IMR-90 (cell line): ENCODE measurements around the gene SLC30A10. TPM values are rescaled to one million over a fixed set of nuclear protein-coding genes. Genes with fewer than 3 reads are reported as not detected.

Experiments used
- ATAC-seq: fragments of 200-7000 bp; cut with Tn5 transposase; 2 replicates; pipeline ENCODE4 v1.9.1; 2020; ENCODE audit warnings: low read depth, mild to moderate bottlenecking, moderate library complexity
- BruUV-seq: library from RNA; stranded (reverse); fragments of 400-500 nt; replicated peaks from 2 replicates; lab custom pipeline; 2021; lab: Mats Ljungman, UMichigan
- CTCF ChIA-PET: fragments of 300-600 bp; formaldehyde crosslinking; extraction: SDS; loops from one replicate; lab custom pipeline; 2021; ENCODE audit warnings: antibody characterized with exemption; lab: Yijun Ruan, JAX
- POLR2A ChIA-PET: fragments of 300-600 bp; sonication (Branson Sonifier 250); formaldehyde crosslinking; loops from one replicate; lab custom pipeline; 2022; ENCODE audit warnings: antibody characterized with exemption; ENCODE audit not compliant: unreplicated experiment; lab: Charles Lee
- DNase-seq: peaks from one replicate; pipeline ENCODE4 v3.0.0; 2013
- H2AFZ ChIP-seq: replicated peaks from 2 replicates; pipeline ENCODE3; 2013; ENCODE audit warnings: low read length, mild to moderate bottlenecking; ENCODE audit not compliant: poor library complexity
- H2AK5ac ChIP-seq: 2 replicates; pipeline ENCODE4 v1.6.1; 2013; ENCODE audit warnings: low read depth, low read length, inconsistent platforms
- H2AK9ac ChIP-seq: replicated peaks from 2 replicates; pipeline ENCODE3; 2013; ENCODE audit warnings: mild to moderate bottlenecking, low read depth, low read length, moderate library complexity; ENCODE audit not compliant: poor library complexity
- H2BK120ac ChIP-seq: 2 replicates; pipeline ENCODE4 v1.6.1; 2013; ENCODE audit warnings: low read depth, low read length, inconsistent platforms
- H2BK15ac ChIP-seq: 3 replicates; pipeline ENCODE4 v1.6.1; 2013; ENCODE audit warnings: low read depth, low read length, inconsistent platforms
- H2BK20ac ChIP-seq: 2 replicates; pipeline ENCODE4 v1.6.1; 2013; ENCODE audit warnings: low read depth, mild to moderate bottlenecking, inconsistent platforms, low read length, moderate library complexity
- H2BK5ac ChIP-seq: 2 replicates; pipeline ENCODE4 v1.6.1; 2013; ENCODE audit warnings: mild to moderate bottlenecking, low read depth, low read length, inconsistent platforms; ENCODE audit not compliant: poor library complexity, severe bottlenecking
- H3K14ac ChIP-seq: replicated peaks from 2 replicates; pipeline ENCODE4 v1.6.1; 2013; ENCODE audit warnings: low read depth, low read length, inconsistent platforms
- H3K18ac ChIP-seq: 2 replicates; pipeline ENCODE4 v1.6.1; 2013; ENCODE audit warnings: low read depth, low read length, control low read depth
- H3K23ac ChIP-seq: 2 replicates; pipeline ENCODE4 v1.6.1; 2013; ENCODE audit warnings: low read depth, low read length, inconsistent platforms
- H3K27ac ChIP-seq: 2 replicates; pipeline ENCODE4 v1.5.1; 2013; ENCODE audit warnings: mild to moderate bottlenecking, control low read depth, low read length; ENCODE audit not compliant: insufficient read depth
- H3K27me3 ChIP-seq: 2 replicates; pipeline ENCODE4 v1.6.1; 2013; ENCODE audit warnings: low read length; ENCODE audit not compliant: control insufficient read depth, insufficient read depth
- H3K36me3 ChIP-seq: 2 replicates; pipeline ENCODE4 v1.6.1; 2013; ENCODE audit warnings: low read length, mixed read lengths; ENCODE audit not compliant: control insufficient read depth, insufficient read depth
- H3K4ac ChIP-seq: 2 replicates; pipeline ENCODE4 v1.6.1; 2013; ENCODE audit warnings: low read depth, low read length, inconsistent platforms
- H3K4me1 ChIP-seq: 2 replicates; pipeline ENCODE4 v1.6.1; 2013; ENCODE audit warnings: low read length, mixed read lengths; ENCODE audit not compliant: control insufficient read depth, insufficient read depth
- H3K4me2 ChIP-seq: 2 replicates; pipeline ENCODE4 v1.6.1; 2013; ENCODE audit warnings: low read depth, mild to moderate bottlenecking, control low read depth, low read length, moderate library complexity
- H3K4me3 ChIP-seq: 2 replicates; pipeline ENCODE4 v1.5.1; 2013; ENCODE audit warnings: low read depth, mild to moderate bottlenecking, control low read depth, low read length, moderate library complexity; ENCODE audit not compliant: insufficient read depth
- H3K56ac ChIP-seq: 2 replicates; pipeline ENCODE4 v1.6.1; 2013; ENCODE audit warnings: low read length, inconsistent platforms; ENCODE audit not compliant: insufficient read depth; ENCODE audit errors: extremely low read depth
- H3K79me1 ChIP-seq, 2 experiments: 2 replicates each; pipeline ENCODE4 v1.6.1; 2013; ENCODE audit warnings: low read length in 2 of 2, inconsistent platforms in 1 of 2, low read depth in 1 of 2
- H3K9ac ChIP-seq: 2 replicates; pipeline ENCODE4 v1.6.1; 2013; ENCODE audit warnings: low read depth, low read length, control low read depth
- H3K9me1 ChIP-seq: 2 replicates; pipeline ENCODE4 v1.6.1; 2013; ENCODE audit warnings: low read length, inconsistent platforms; ENCODE audit not compliant: insufficient read depth
- H3K9me3 ChIP-seq: 2 replicates; pipeline ENCODE4 v1.6.1; 2013; ENCODE audit warnings: low read length; ENCODE audit not compliant: control insufficient read depth, insufficient read depth
- H4K20me1 ChIP-seq: 2 replicates; pipeline ENCODE4 v1.6.1; 2013; ENCODE audit warnings: low read length, inconsistent platforms; ENCODE audit not compliant: insufficient read depth
- H4K5ac ChIP-seq: 2 replicates; pipeline ENCODE4 v1.6.1; 2013; ENCODE audit warnings: mild to moderate bottlenecking, low read depth, low read length, control low read depth
- H4K8ac ChIP-seq, 2 experiments: 2 replicates each; pipeline ENCODE4 v1.6.1; 2013; ENCODE audit warnings: low read depth in 2 of 2, low read length in 2 of 2, control low read depth in 1 of 2, inconsistent platforms in 1 of 2
- H4K91ac ChIP-seq: 2 replicates; pipeline ENCODE4 v1.6.1; 2013; ENCODE audit warnings: low read depth, low read length, inconsistent platforms; ENCODE audit not compliant: insufficient read depth
- BHLHE40 ChIP-seq: fragments of 150-350 bp; IDR thresholded peaks from 2 replicates; pipeline ENCODE4 v1.6.1; 2016; ENCODE audit warnings: mild to moderate bottlenecking, low read depth, low read length
- CEBPB ChIP-seq: IDR thresholded peaks from 2 replicates; pipeline ENCODE4 v1.6.1; 2012; ENCODE audit warnings: low read depth, low read length, improper control_type of control experiment
- CHD1 ChIP-seq: IDR thresholded peaks from 2 replicates; pipeline ENCODE4 v1.6.1; 2012; ENCODE audit warnings: low read depth, low read length, improper control_type of control experiment
- MAFK ChIP-seq: IDR thresholded peaks from 2 replicates; pipeline ENCODE4 v1.6.1; 2012; ENCODE audit warnings: low read depth, low read length, improper control_type of control experiment
- MAZ ChIP-seq: IDR thresholded peaks from 2 replicates; pipeline ENCODE4 v1.6.1; 2012; ENCODE audit warnings: low read depth, mild to moderate bottlenecking, low read length, improper control_type of control experiment, moderate library complexity, borderline replicate concordance
- MXI1 ChIP-seq: IDR thresholded peaks from 2 replicates; pipeline ENCODE4 v1.6.1; 2012; ENCODE audit warnings: low read depth, mild to moderate bottlenecking, low read length, moderate library complexity, borderline replicate concordance
- NFE2L2 ChIP-seq: fragments of 150-350 bp; IDR thresholded peaks from 2 replicates; pipeline ENCODE4 v1.6.1; 2016; ENCODE audit warnings: low read depth, mild to moderate bottlenecking, low read length
- POLR2A ChIP-seq: IDR thresholded peaks from 2 replicates; pipeline ENCODE4 v1.6.1; 2012; ENCODE audit warnings: mild to moderate bottlenecking, low read depth, low read length
- RAD21 ChIP-seq: IDR thresholded peaks from 2 replicates; pipeline ENCODE4 v1.6.1; 2012; ENCODE audit warnings: low read length, improper control_type of control experiment
- RCOR1 ChIP-seq: IDR thresholded peaks from 2 replicates; pipeline ENCODE4 v1.6.1; 2012; ENCODE audit warnings: mild to moderate bottlenecking, low read length, improper control_type of control experiment; ENCODE audit not compliant: insufficient replicate concordance
- RFX5 ChIP-seq: IDR thresholded peaks from 2 replicates; pipeline ENCODE4 v1.8.0; 2012; ENCODE audit warnings: low read depth, mild to moderate bottlenecking, low read length, moderate library complexity
- WGBS, 2 experiments: methylation state at CpG; one replicate each; pipeline versions ENCODE4 v1.1.5 to v1.1.7; 2013; ENCODE audit warnings: missing lambda C conversion rate in 2 of 2; ENCODE audit not compliant: insufficient read length in 1 of 2; ENCODE audit errors: extremely low coverage in 2 of 2; 5-methylcytosine and 5-hydroxymethylcytosine counted together
- dilution Hi-C: fragments of 300-500 bp; cut with HindIII; formaldehyde crosslinking; loops from one replicate; pipeline ENCODE4 v1.14.3; 2018; ENCODE audit warnings: low sequenced_read_pairs; ENCODE audit not compliant: unreplicated experiment
- in situ Hi-C: fragments of 300-500 bp; cut with MboI; formaldehyde crosslinking; loops from 3 replicates; pipeline ENCODE4 v1.14.3; 2019; ENCODE audit warnings: low sequenced_read_pairs, inconsistent platforms, mixed read lengths
- intact Hi-C: fragments of 100-400 bp; cut with micrococcal nuclease; formaldehyde crosslinking; loops from 2 replicates; pipeline ENCODE4 v1.10.0; 2022
- polyA plus RNA-seq, 3 experiments: library from polyadenylated mRNA; depleted of rRNA; stranded (reverse); fragments of >200 nt; gene quantifications; 2 replicates each; pipeline ENCODE4 v1.2.3, GENCODE V29; 2012; ENCODE audit warnings: low replicate concordance in 1 of 3
- total RNA-seq: library from RNA; depleted of rRNA; stranded (reverse); fragments of >200 nt; gene quantifications from 2 replicates; pipeline ENCODE4 v1.2.3, GENCODE V29; 2012
- TF ChIP-seq, protein P1 (sequence below): fragments of 150-350 bp; IDR thresholded peaks from 2 replicates; pipeline ENCODE4 v1.6.1; 2017; ENCODE audit warnings: mild to moderate bottlenecking, antibody characterized with exemption, low read length, low read depth
- TF ChIP-seq, protein P2 (sequence below): conservative IDR thresholded peaks from 2 replicates; pipeline ENCODE4 v1.5.1; 2012; ENCODE audit warnings: mild to moderate bottlenecking, low read depth, low read length, improper control_type of control experiment
- TF ChIP-seq, protein P3 (sequence below): fragments of 150-350 bp; IDR thresholded peaks from 2 replicates; pipeline ENCODE4 v1.6.1; 2016; ENCODE audit warnings: low read depth, mild to moderate bottlenecking, low read length, moderate library complexity, borderline replicate concordance

The SLC30A10 gene
- total and polyA plus RNA-seq, 2 of the 4 experiments (the other 2 are of a cell fraction): not detected

DNA sequence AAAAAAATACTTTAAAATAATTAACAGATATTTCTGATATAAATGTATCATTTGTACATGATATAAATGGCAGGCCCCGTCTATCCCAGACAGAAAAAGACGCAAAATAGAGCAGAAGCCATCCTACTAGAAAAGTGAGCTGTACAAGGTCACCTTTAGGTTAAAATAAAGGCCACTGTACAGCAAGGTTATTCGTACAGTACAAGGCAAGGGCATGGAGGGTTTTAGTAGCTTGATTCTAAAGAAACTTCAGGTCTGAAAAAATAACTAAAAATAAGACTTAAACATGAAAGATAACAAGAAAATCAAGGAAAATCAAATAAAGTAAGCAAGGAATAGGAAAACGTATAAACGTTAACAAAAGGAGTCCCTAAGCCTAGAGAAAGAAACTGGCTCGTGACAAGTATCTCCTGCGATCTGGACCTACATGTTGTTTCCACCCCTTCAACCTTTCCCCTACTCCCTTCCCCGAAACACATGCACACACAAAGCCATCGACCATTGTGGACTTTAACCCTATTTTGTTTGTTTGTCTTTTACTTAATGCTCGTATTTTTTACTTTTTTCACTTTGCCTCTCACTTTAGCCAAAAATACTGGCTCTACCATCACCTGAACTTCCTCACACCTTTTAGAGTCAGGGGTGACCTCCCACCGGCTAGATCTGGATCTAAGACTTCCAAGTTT, 26.5 kb upstream of the SLC30A10 start:
- Histone ChIP-seq H2BK5ac (no peak overlapping the region), H3K18ac (no peak overlapping the region), H2BK15ac (no peak overlapping the region), H3K14ac (no peak overlapping the region), H3K56ac (no peak overlapping the region), H2AFZ (no peak overlapping the region), H4K8ac (no peak overlapping the region), H3K9me1 (no peaks in the 10 kb centered on the region), H2BK120ac (no peak overlapping the region), H3K23ac (no peak overlapping the region), H2BK20ac (no peak overlapping the region), H4K91ac (no peak overlapping the region), H2AK9ac (no peak overlapping the region), H4K5ac (no peak overlapping the region), H3K36me3 (no peaks in the 10 kb centered on the region), H2AK5ac (no peak overlapping the region), H3K4me3 (no peak overlapping the region), H3K9ac (no peak overlapping the region), H4K20me1 (no peaks in the 10 kb centered on the region), H3K79me1 (no peaks in the 10 kb centered on the region), H3K4me1 (no peaks in the 10 kb centered on the region), H3K4ac (no peak overlapping the region), H3K27ac (no peak overlapping the region), H3K27me3 (no peaks in the 10 kb centered on the region), H3K9me3 (no peaks in the 10 kb centered on the region), H3K4me2 (no peak overlapping the region)
- no peak for ATAC-seq
- TF ChIP-seq RFX5 (no peak), NFE2L2 (no peak), CHD1 (no peak), BHLHE40 (no peak), RAD21 (no peak), MAFK (no peak), MAZ (no peak), POLR2A (no peak), RCOR1 (no peak), MXI1 (no peak), CEBPB (no peak)
- TF ChIP-seq, protein P1, sequence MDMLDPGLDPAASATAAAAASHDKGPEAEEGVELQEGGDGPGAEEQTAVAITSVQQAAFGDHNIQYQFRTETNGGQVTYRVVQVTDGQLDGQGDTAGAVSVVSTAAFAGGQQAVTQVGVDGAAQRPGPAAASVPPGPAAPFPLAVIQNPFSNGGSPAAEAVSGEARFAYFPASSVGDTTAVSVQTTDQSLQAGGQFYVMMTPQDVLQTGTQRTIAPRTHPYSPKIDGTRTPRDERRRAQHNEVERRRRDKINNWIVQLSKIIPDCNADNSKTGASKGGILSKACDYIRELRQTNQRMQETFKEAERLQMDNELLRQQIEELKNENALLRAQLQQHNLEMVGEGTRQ: no peak
- TF ChIP-seq, protein P2, sequence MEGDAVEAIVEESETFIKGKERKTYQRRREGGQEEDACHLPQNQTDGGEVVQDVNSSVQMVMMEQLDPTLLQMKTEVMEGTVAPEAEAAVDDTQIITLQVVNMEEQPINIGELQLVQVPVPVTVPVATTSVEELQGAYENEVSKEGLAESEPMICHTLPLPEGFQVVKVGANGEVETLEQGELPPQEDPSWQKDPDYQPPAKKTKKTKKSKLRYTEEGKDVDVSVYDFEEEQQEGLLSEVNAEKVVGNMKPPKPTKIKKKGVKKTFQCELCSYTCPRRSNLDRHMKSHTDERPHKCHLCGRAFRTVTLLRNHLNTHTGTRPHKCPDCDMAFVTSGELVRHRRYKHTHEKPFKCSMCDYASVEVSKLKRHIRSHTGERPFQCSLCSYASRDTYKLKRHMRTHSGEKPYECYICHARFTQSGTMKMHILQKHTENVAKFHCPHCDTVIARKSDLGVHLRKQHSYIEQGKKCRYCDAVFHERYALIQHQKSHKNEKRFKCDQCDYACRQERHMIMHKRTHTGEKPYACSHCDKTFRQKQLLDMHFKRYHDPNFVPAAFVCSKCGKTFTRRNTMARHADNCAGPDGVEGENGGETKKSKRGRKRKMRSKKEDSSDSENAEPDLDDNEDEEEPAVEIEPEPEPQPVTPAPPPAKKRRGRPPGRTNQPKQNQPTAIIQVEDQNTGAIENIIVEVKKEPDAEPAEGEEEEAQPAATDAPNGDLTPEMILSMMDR: no peak
- TF ChIP-seq, protein P3, sequence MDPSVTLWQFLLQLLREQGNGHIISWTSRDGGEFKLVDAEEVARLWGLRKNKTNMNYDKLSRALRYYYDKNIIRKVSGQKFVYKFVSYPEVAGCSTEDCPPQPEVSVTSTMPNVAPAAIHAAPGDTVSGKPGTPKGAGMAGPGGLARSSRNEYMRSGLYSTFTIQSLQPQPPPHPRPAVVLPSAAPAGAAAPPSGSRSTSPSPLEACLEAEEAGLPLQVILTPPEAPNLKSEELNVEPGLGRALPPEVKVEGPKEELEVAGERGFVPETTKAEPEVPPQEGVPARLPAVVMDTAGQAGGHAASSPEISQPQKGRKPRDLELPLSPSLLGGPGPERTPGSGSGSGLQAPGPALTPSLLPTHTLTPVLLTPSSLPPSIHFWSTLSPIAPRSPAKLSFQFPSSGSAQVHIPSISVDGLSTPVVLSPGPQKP: no peak
- BruUV-seq: no TSS peak
- intact Hi-C loops (no loop called here), in situ Hi-C loops (no loop called here), dilution Hi-C loops (no loop called here)
- CTCF ChIA-PET: no interaction called here
- 40% methylated on average over 1 of the region's 11 CpGs; no CpG with 5 or more reads in 1 of the 2 experiments for WGBS, 2 experiments
- POLR2A ChIA-PET: no interaction called here
- DNase-seq: no peak
